ENCODE measurements around the gene IL4. TPM values are rescaled to one million over a fixed set of nuclear protein-coding genes. Genes with fewer than 3 reads are reported as not detected.

Gene IL4
- total RNA-seq, 1 donor from 2014 or later: not detected

GRCh38 chr5:132674671-132675506, 1.1 kb downstream of the IL4 start:
- H2AFZ ChIP-seq (replicated peaks): no peak overlapping the region
- TF ChIP-seq EZH2 (IDR thresholded peaks at IDR 0.05) (no peak), EZH2phosphoT487 (IDR thresholded peaks at IDR 0.05) (no peak)
- TF ChIP-seq, protein P1, sequence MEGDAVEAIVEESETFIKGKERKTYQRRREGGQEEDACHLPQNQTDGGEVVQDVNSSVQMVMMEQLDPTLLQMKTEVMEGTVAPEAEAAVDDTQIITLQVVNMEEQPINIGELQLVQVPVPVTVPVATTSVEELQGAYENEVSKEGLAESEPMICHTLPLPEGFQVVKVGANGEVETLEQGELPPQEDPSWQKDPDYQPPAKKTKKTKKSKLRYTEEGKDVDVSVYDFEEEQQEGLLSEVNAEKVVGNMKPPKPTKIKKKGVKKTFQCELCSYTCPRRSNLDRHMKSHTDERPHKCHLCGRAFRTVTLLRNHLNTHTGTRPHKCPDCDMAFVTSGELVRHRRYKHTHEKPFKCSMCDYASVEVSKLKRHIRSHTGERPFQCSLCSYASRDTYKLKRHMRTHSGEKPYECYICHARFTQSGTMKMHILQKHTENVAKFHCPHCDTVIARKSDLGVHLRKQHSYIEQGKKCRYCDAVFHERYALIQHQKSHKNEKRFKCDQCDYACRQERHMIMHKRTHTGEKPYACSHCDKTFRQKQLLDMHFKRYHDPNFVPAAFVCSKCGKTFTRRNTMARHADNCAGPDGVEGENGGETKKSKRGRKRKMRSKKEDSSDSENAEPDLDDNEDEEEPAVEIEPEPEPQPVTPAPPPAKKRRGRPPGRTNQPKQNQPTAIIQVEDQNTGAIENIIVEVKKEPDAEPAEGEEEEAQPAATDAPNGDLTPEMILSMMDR (IDR thresholded peaks at IDR 0.05): no peak
- H3K9ac ChIP-seq: no peak overlapping the region
- H4K20me1 ChIP-seq (ENCODE audit: low read depth): no peaks in the 10 kb centered on the region
- Mint-ChIP-seq H3K4me3 (no peak overlapping the region), H3K27ac (no peak overlapping the region), H3K9me3 (no peaks in the 10 kb centered on the region), H3K4me1 (peaks cover 7% of the 10 kb centered on the region), H3K27me3 (ENCODE audit: insufficient read depth, low read depth) (peaks cover 3% of the 10 kb centered on the region), H3K36me3 (no peaks in the 10 kb centered on the region)
- H3K27me3 ChIP-seq: no peaks in the 10 kb centered on the region
- H3K4me1 ChIP-seq: no peaks in the 10 kb centered on the region
- H3K4me3 ChIP-seq: no peak overlapping the region
- no peak for DNase-seq (ENCODE audit: low spot score)
- H3K27ac ChIP-seq: no peak overlapping the region
- H3K4me2 ChIP-seq: no peak overlapping the region
- H3K79me2 ChIP-seq (ENCODE audit: low read depth): no peaks in the 10 kb centered on the region
- no peaks in the 10 kb centered on the region for H3K9me3 ChIP-seq (ENCODE audit: low read depth)
- no peaks in the 10 kb centered on the region for H3F3A ChIP-seq (ENCODE audit: low read depth)
- H3K36me3 ChIP-seq: no peaks in the 10 kb centered on the region

- Mint-ChIP-seq H3K27me3 (ENCODE audit: insufficient read depth, low read depth) (peaks cover 2% of the 10 kb centered on the region), H3K9me3 (no peaks in the 10 kb centered on the region), H3K36me3 (no peaks in the 10 kb centered on the region), H3K27ac (no peak overlapping the region), H3K4me3 (no peak overlapping the region), H3K4me1 (peaks cover 2% of the 10 kb centered on the region)
- no peaks in the 10 kb centered on the region for H3K4me1 ChIP-seq
- no peak overlapping the region for H3K9ac ChIP-seq
- no peak for DNase-seq (ENCODE audit: low spot score)
- H3K27me3 ChIP-seq: no peaks in the 10 kb centered on the region
- no peaks in the 10 kb centered on the region for H3F3A ChIP-seq (ENCODE audit: low read depth)
- no peak for TF ChIP-seq EZH2 (IDR thresholded peaks at IDR 0.05)
- TF ChIP-seq EZH2phosphoT487 (IDR thresholded peaks at IDR 0.05): no peak
- TF ChIP-seq, protein P1 (IDR thresholded peaks at IDR 0.05): no peak
- H3K4me3 ChIP-seq: no peak overlapping the region
- H3K27ac ChIP-seq: no peak overlapping the region
- H2AFZ ChIP-seq (replicated peaks): no peak overlapping the region
- H3K36me3 ChIP-seq: no peaks in the 10 kb centered on the region
- H4K20me1 ChIP-seq (ENCODE audit: low read depth): no peaks in the 10 kb centered on the region
- no peaks in the 10 kb centered on the region for H3K79me2 ChIP-seq (ENCODE audit: low read depth)
- H3K4me2 ChIP-seq: no peak overlapping the region
- no peaks in the 10 kb centered on the region for H3K9me3 ChIP-seq (ENCODE audit: low read depth)
Observed at GRCh38 chr5:132675936-132676689, 2.3 kb downstream of the IL4 start.

GRCh38 chr5:132677191-132677590, 3.4 kb downstream of the IL4 start:
- Mint-ChIP-seq H3K4me1 (peaks cover 2% of the 10 kb centered on the region), H3K27ac (no peak overlapping the region), H3K9me3 (no peaks in the 10 kb centered on the region), H3K4me3 (no peak overlapping the region), H3K36me3 (no peaks in the 10 kb centered on the region), H3K27me3 (ENCODE audit: insufficient read depth, low read depth) (no peaks in the 10 kb centered on the region)
- H3K36me3 ChIP-seq: no peaks in the 10 kb centered on the region
- TF ChIP-seq, protein P1 (IDR thresholded peaks at IDR 0.05): peak; percentile 29
- TF ChIP-seq EZH2 (IDR thresholded peaks at IDR 0.05) (no peak), EZH2phosphoT487 (IDR thresholded peaks at IDR 0.05) (no peak)
- no peaks in the 10 kb centered on the region for H3K9me3 ChIP-seq (ENCODE audit: low read depth)
- H4K20me1 ChIP-seq (ENCODE audit: low read depth): no peaks in the 10 kb centered on the region
- H3K4me2 ChIP-seq: no peak overlapping the region
- H3K27me3 ChIP-seq: no peaks in the 10 kb centered on the region
- no peak overlapping the region for H3K4me3 ChIP-seq
- DNase-seq (ENCODE audit: low spot score): peak; percentile 24
- no peaks in the 10 kb centered on the region for H3F3A ChIP-seq (ENCODE audit: low read depth)
- H3K9ac ChIP-seq: no peak overlapping the region
- H2AFZ ChIP-seq (replicated peaks): no peak overlapping the region
- no peaks in the 10 kb centered on the region for H3K79me2 ChIP-seq (ENCODE audit: low read depth)
- no peaks in the 10 kb centered on the region for H3K4me1 ChIP-seq
- H3K27ac ChIP-seq: no peak overlapping the region
